ENCODE results near the gene GIPR.
"Not testable (repeated sequence)": the region's sequence is repeated elsewhere in the genome, so short reads cannot be mapped to it uniquely, and the experiment has no call there.

The GIPR gene

GRCh38 chr19:45664575-45664974 lies 3.4 kb upstream of the GIPR start:
- Mint-ChIP-seq H3K27me3 (no peaks in the 10 kb centered on the region), H3K27ac (peak overlapping the region; percentile 6), H3K36me3 (no peaks in the 10 kb centered on the region), H3K4me1 (ENCODE audit: low read depth) (peaks cover 22% of the 10 kb centered on the region), H3K9me3 (ENCODE audit: low read depth) (no peaks in the 10 kb centered on the region), H3K4me3 (no peak overlapping the region)

GRCh38 chr19:45668342-45668871 lies 386 bp downstream of the GIPR start:
- H3K9me3 Mint-ChIP-seq (ENCODE audit: low read depth), result no peaks in the 10 kb centered on the region

GRCh38 chr19:45670670-45671453 lies 2.8 kb downstream of the GIPR start:
- Mint-ChIP-seq H3K27ac (no peak overlapping the region), H3K4me1 (ENCODE audit: low read depth) (peaks cover 28% of the 10 kb centered on the region), H3K9me3 (ENCODE audit: low read depth) (no peaks in the 10 kb centered on the region), H3K36me3 (no peaks in the 10 kb centered on the region), H3K4me3 (peak overlapping the region; percentile 58), H3K27me3 (no peaks in the 10 kb centered on the region)

More at GRCh38 chr19:45668342-45668871, 386 bp downstream of the GIPR start:
- Mint-ChIP-seq H3K4me3 (peak overlapping the region; percentile 92), H3K27me3 (no peaks in the 10 kb centered on the region), H3K27ac (peak overlapping the region; percentile 69), H3K4me1 (ENCODE audit: low read depth) (peaks cover 31% of the 10 kb centered on the region), H3K36me3 (no peaks in the 10 kb centered on the region)

- H3K4me3 Mint-ChIP-seq, result no peak overlapping the region
- no peaks in the 10 kb centered on the region for H3K36me3 Mint-ChIP-seq
- H3K4me1 Mint-ChIP-seq (ENCODE audit: low read depth), result peaks cover 19% of the 10 kb centered on the region
- no peaks in the 10 kb centered on the region for H3K9me3 Mint-ChIP-seq (ENCODE audit: low read depth)
- no peak overlapping the region for H3K27ac Mint-ChIP-seq
- no peaks in the 10 kb centered on the region for H3K27me3 Mint-ChIP-seq
These were observed 6.9 kb downstream of the GIPR start for GRCh38 chr19:45674946-45675345.

GRCh38 chr19:45676851-45677263 lies 8.8 kb downstream of the GIPR start:
- Mint-ChIP-seq H3K4me3 (peak overlapping the region; percentile 78), H3K36me3 (no peaks in the 10 kb centered on the region), H3K27ac (no peak overlapping the region), H3K9me3 (ENCODE audit: low read depth) (no peaks in the 10 kb centered on the region), H3K27me3 (no peaks in the 10 kb centered on the region), H3K4me1 (ENCODE audit: low read depth) (peaks cover 15% of the 10 kb centered on the region)

GRCh38 chr19:45677351-45678230 lies 9.6 kb downstream of the GIPR start:
- Mint-ChIP-seq H3K4me3 (peak overlapping the region; percentile 85), H3K27me3 (no peaks in the 10 kb centered on the region), H3K36me3 (no peaks in the 10 kb centered on the region), H3K4me1 (ENCODE audit: low read depth) (peaks cover 17% of the 10 kb centered on the region), H3K9me3 (ENCODE audit: low read depth) (no peaks in the 10 kb centered on the region), H3K27ac (peak overlapping the region; percentile 7)

- peak overlapping the region; percentile 83 for H3K4me3 Mint-ChIP-seq
- H3K9me3 Mint-ChIP-seq (ENCODE audit: low read depth), result no peaks in the 10 kb centered on the region
- H3K36me3 Mint-ChIP-seq, result no peaks in the 10 kb centered on the region
- no peak overlapping the region for H3K27ac Mint-ChIP-seq
- no peaks in the 10 kb centered on the region for H3K27me3 Mint-ChIP-seq
- peaks cover 18% of the 10 kb centered on the region for H3K4me1 Mint-ChIP-seq (ENCODE audit: low read depth)
These were observed 13.5 kb downstream of the GIPR start for GRCh38 chr19:45681391-45682015.

- Mint-ChIP-seq H3K9me3 (ENCODE audit: low read depth) (no peaks in the 10 kb centered on the region), H3K36me3 (no peaks in the 10 kb centered on the region), H3K27me3 (no peaks in the 10 kb centered on the region), H3K4me3 (peak overlapping the region; percentile 14), H3K4me1 (ENCODE audit: low read depth) (peaks cover 16% of the 10 kb centered on the region), H3K27ac (no peak overlapping the region)
These were observed 14.1 kb downstream of the GIPR start for GRCh38 chr19:45682117-45682516.

- Mint-ChIP-seq H3K27me3 (no peaks in the 10 kb centered on the region), H3K4me1 (ENCODE audit: low read depth) (peaks cover 10% of the 10 kb centered on the region), H3K4me3 (no peak overlapping the region), H3K36me3 (no peaks in the 10 kb centered on the region), H3K9me3 (ENCODE audit: low read depth) (no peaks in the 10 kb centered on the region), H3K27ac (no peak overlapping the region)
These were observed 14.9 kb downstream of the GIPR start for GRCh38 chr19:45682908-45683307.

GRCh38 chr19:45685045-45685444 lies 17.0 kb downstream of the GIPR start:
- H3K27me3 Mint-ChIP-seq; H3K9me3 Mint-ChIP-seq (ENCODE audit: low read depth); H3K36me3 Mint-ChIP-seq; H3K27ac Mint-ChIP-seq; H3K4me3 Mint-ChIP-seq: not testable (repeated sequence)
- H3K4me1 Mint-ChIP-seq (ENCODE audit: low read depth), result peaks cover 13% of the 10 kb centered on the region

- Mint-ChIP-seq H3K27me3 (no peaks in the 10 kb centered on the region), H3K4me3 (no peak overlapping the region), H3K9me3 (ENCODE audit: low read depth) (no peaks in the 10 kb centered on the region), H3K27ac (no peak overlapping the region), H3K36me3 (peaks cover 5% of the 10 kb centered on the region), H3K4me1 (ENCODE audit: low read depth) (peaks cover 16% of the 10 kb centered on the region)
These were observed 19.6 kb downstream of the GIPR start for GRCh38 chr19:45687599-45687998.

GRCh38 chr19:45691516-45692186 lies 23.6 kb downstream of the GIPR start, which contains the start of gene SNRPD2:
SNRPD2 (minus strand) TSS chr19:45691953; CDS start chr19:45691888, 65 bp downstream.
- Mint-ChIP-seq H3K9me3 (ENCODE audit: low read depth) (no peaks in the 10 kb centered on the region), H3K27ac (peak within 1 kb of the TSS; percentile 99), H3K36me3 (peaks cover 5% of the 10 kb centered on the region)

GRCh38 chr19:45692187-45693105 lies 24.4 kb downstream of the GIPR start, which contains the start of gene QPCTL:
QPCTL (plus strand) TSS chr19:45692666; CDS start chr19:45692704, 38 bp downstream.
- peaks cover 6% of the 10 kb centered on the region for H3K36me3 Mint-ChIP-seq
- H3K4me3 Mint-ChIP-seq, result peak within 1 kb of the TSS; percentile 98
- peaks cover 20% of the 10 kb centered on the region for H3K4me1 Mint-ChIP-seq (ENCODE audit: low read depth)
- no peaks in the 10 kb centered on the region for H3K9me3 Mint-ChIP-seq (ENCODE audit: low read depth)
- H3K27me3 Mint-ChIP-seq, result no peaks in the 10 kb centered on the region
- H3K27ac Mint-ChIP-seq, result peak within 1 kb of the TSS; percentile 99

More at GRCh38 chr19:45691516-45692186, 23.6 kb downstream of the GIPR start, which contains the start of gene SNRPD2:
- Mint-ChIP-seq H3K27me3 (no peaks in the 10 kb centered on the region), H3K4me1 (ENCODE audit: low read depth) (peaks cover 19% of the 10 kb centered on the region), H3K4me3 (peak within 1 kb of the TSS; percentile 98)
